ENCODE results near the gene VMP1. TPM values are rescaled to one million over a fixed set of nuclear protein-coding genes. Genes with fewer than 3 reads are reported as not detected.

The VMP1 gene
- total RNA-seq, 1 experiment from 2014 or later: 281 TPM

- intact Hi-C loops (cut with micrococcal nuclease; ENCODE audit: unreplicated experiment) (no loop called here), in situ Hi-C loops (cut with HindIII; ENCODE audit: low pct_unique_long_range_greater_than_20kb, low sequenced_read_pairs) (no loop called here)
- ATAC-seq (no peak), DNase-seq (ENCODE audit: low read depth, low spot score) (no peak)
- no peaks in the 10 kb centered on the region for H3K27me3 ChIP-seq (ENCODE audit: control insufficient read depth, insufficient read depth, low read length)
- no peaks in the 10 kb centered on the region for H3K9me3 ChIP-seq (ENCODE audit: control insufficient read depth, insufficient read depth, low read depth, low read length)
- peak overlapping the region; percentile 100 for H3K27ac ChIP-seq (ENCODE audit: low read length)
- TF ChIP-seq POLR2AphosphoS5 (IDR thresholded peaks at IDR 0.05; ENCODE audit: low read depth, low read length) (no peak), SIN3A (IDR thresholded peaks at IDR 0.05; ENCODE audit: borderline replicate concordance, insufficient read depth, low read depth, low read length) (no peak), TCF7L2 (IDR thresholded peaks at IDR 0.05; ENCODE audit: low read depth, low read length) (no peak)
- TF ChIP-seq, protein P1, sequence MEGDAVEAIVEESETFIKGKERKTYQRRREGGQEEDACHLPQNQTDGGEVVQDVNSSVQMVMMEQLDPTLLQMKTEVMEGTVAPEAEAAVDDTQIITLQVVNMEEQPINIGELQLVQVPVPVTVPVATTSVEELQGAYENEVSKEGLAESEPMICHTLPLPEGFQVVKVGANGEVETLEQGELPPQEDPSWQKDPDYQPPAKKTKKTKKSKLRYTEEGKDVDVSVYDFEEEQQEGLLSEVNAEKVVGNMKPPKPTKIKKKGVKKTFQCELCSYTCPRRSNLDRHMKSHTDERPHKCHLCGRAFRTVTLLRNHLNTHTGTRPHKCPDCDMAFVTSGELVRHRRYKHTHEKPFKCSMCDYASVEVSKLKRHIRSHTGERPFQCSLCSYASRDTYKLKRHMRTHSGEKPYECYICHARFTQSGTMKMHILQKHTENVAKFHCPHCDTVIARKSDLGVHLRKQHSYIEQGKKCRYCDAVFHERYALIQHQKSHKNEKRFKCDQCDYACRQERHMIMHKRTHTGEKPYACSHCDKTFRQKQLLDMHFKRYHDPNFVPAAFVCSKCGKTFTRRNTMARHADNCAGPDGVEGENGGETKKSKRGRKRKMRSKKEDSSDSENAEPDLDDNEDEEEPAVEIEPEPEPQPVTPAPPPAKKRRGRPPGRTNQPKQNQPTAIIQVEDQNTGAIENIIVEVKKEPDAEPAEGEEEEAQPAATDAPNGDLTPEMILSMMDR (IDR thresholded peaks at IDR 0.05): no peak
- TF ChIP-seq, protein P2, sequence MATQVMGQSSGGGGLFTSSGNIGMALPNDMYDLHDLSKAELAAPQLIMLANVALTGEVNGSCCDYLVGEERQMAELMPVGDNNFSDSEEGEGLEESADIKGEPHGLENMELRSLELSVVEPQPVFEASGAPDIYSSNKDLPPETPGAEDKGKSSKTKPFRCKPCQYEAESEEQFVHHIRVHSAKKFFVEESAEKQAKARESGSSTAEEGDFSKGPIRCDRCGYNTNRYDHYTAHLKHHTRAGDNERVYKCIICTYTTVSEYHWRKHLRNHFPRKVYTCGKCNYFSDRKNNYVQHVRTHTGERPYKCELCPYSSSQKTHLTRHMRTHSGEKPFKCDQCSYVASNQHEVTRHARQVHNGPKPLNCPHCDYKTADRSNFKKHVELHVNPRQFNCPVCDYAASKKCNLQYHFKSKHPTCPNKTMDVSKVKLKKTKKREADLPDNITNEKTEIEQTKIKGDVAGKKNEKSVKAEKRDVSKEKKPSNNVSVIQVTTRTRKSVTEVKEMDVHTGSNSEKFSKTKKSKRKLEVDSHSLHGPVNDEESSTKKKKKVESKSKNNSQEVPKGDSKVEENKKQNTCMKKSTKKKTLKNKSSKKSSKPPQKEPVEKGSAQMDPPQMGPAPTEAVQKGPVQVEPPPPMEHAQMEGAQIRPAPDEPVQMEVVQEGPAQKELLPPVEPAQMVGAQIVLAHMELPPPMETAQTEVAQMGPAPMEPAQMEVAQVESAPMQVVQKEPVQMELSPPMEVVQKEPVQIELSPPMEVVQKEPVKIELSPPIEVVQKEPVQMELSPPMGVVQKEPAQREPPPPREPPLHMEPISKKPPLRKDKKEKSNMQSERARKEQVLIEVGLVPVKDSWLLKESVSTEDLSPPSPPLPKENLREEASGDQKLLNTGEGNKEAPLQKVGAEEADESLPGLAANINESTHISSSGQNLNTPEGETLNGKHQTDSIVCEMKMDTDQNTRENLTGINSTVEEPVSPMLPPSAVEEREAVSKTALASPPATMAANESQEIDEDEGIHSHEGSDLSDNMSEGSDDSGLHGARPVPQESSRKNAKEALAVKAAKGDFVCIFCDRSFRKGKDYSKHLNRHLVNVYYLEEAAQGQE (IDR thresholded peaks at IDR 0.05; ENCODE audit: insufficient read depth in 1 of 2, low read depth in 2 of 2, low read length in 1 of 2): no peak
- peaks cover 3% of the 10 kb centered on the region; the same call in 1 of the 2 replicates for H3K36me3 ChIP-seq (ENCODE audit: control insufficient read depth, insufficient read depth, low read length)
- CTCF ChIA-PET: interaction anchor here (0.7 to 1.2 kb wide), 2 partner anchors 32 to 34 kb away, joined by 3 to 7 read pairs; no protein-coding TSS in a partner anchor
- POLR2A ChIA-PET: interaction anchor here (0.6 to 4.5 kb wide), 6 partner anchors 19 to 78 kb away, joined by 5 to 34 read pairs (median 6); partner anchors contain the start of genes PTRH2 and VMP1
- H3K4me3 ChIP-seq (ENCODE audit: low read depth in 2 of 2, low read length in 2 of 2): no peak overlapping the region
- H3K4me1 ChIP-seq (ENCODE audit: control insufficient read depth, insufficient read depth, low read length): peaks cover 69% of the 10 kb centered on the region
- BruUV-seq (replicated peaks): no TSS peak
Measured at GRCh38 chr17:59785091-59785799, 77.8 kb downstream of the VMP1 start.

DNA sequence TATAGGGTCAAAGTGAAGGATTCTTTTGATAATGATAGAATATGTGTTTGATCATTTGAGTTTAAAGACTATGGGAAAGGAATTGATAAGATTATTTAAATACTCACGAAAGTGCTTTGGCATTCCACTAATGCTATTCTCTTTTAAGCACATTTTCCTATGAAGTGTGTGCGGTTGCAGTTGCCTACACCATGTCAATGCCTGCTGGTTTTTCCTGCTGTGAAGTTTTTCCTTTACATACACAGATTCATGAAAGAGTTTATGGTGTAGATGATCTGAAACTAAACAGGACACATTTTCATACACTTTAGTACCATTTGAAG, 78.7 kb downstream of the VMP1 start:
- H3K36me3 ChIP-seq (ENCODE audit: control insufficient read depth, insufficient read depth, low read length): peaks cover 3% of the 10 kb centered on the region; the same call in 1 of the 2 replicates
- POLR2A ChIA-PET: interaction anchor here (0.5 to 4.5 kb wide), 8 partner anchors 18 to 78 kb away, joined by 3 to 34 read pairs (median 6); partner anchors contain the start of genes PTRH2 and VMP1
- TF ChIP-seq, protein P2 (IDR thresholded peaks at IDR 0.05; ENCODE audit: insufficient read depth in 1 of 2, low read depth in 2 of 2, low read length in 1 of 2): no peak
- TF ChIP-seq TCF7L2 (IDR thresholded peaks at IDR 0.05; ENCODE audit: low read depth, low read length) (no peak), POLR2AphosphoS5 (IDR thresholded peaks at IDR 0.05; ENCODE audit: low read depth, low read length) (no peak), SIN3A (IDR thresholded peaks at IDR 0.05; ENCODE audit: borderline replicate concordance, insufficient read depth, low read depth, low read length) (no peak)
- TF ChIP-seq, protein P1 (IDR thresholded peaks at IDR 0.05): no peak
- in situ Hi-C loops (cut with HindIII; ENCODE audit: low pct_unique_long_range_greater_than_20kb, low sequenced_read_pairs): no loop called here
- DNase-seq (ENCODE audit: low read depth, low spot score) (no peak), ATAC-seq (no peak)
- BruUV-seq (replicated peaks): no TSS peak
- H3K27me3 ChIP-seq (ENCODE audit: control insufficient read depth, insufficient read depth, low read length): no peaks in the 10 kb centered on the region
- peaks cover 63% of the 10 kb centered on the region for H3K4me1 ChIP-seq (ENCODE audit: control insufficient read depth, insufficient read depth, low read length)
- no peak overlapping the region for H3K4me3 ChIP-seq (ENCODE audit: low read depth in 2 of 2, low read length in 2 of 2)
- intact Hi-C loops (cut with micrococcal nuclease; ENCODE audit: unreplicated experiment): loop anchor here (2.0 kb wide), 1 partner anchor 51 kb away; no protein-coding TSS in a partner anchor
- CTCF ChIA-PET: interaction anchor here (0.7 to 1.2 kb wide), 2 partner anchors 33 to 34 kb away, joined by 3 to 7 read pairs; no protein-coding TSS in a partner anchor
- no peaks in the 10 kb centered on the region for H3K9me3 ChIP-seq (ENCODE audit: control insufficient read depth, insufficient read depth, low read depth, low read length)
- H3K27ac ChIP-seq (ENCODE audit: low read length): peak overlapping the region; percentile 100
